Subcutaneous abdominal adipose tissue (tissue), 5 donors: ENCODE results near the gene LMTK2.

Experiments used
- H3K27ac ChIP-seq: one replicate; pipeline ENCODE4 v1.7.0; 2013; ENCODE audit warnings: low read depth, mild to moderate bottlenecking, inconsistent platforms, low read length, moderate library complexity
- H3K27me3 ChIP-seq, 5 donors: one replicate each; pipeline ENCODE4 v1.7.0; 2013; ENCODE audit warnings: low read length in 5 of 5, inconsistent platforms in 1 of 5; ENCODE audit not compliant: control insufficient read depth in 5 of 5, insufficient read depth in 4 of 5
- H3K36me3 ChIP-seq, 5 donors: one replicate each; pipeline ENCODE4 v1.7.0; 2013; ENCODE audit warnings: low read length in 5 of 5; ENCODE audit not compliant: control insufficient read depth in 5 of 5, insufficient read depth in 5 of 5
- H3K4me1 ChIP-seq, 5 donors: one replicate each; pipeline ENCODE4 v1.7.0; 2013; ENCODE audit warnings: low read length in 5 of 5, mild to moderate bottlenecking in 3 of 5, moderate library complexity in 1 of 5; ENCODE audit not compliant: control insufficient read depth in 5 of 5, insufficient read depth in 5 of 5
- H3K4me3 ChIP-seq, 5 donors: one replicate each; pipeline ENCODE4 v1.7.0; 2013; ENCODE audit warnings: low read length in 5 of 5, low read depth in 1 of 5
- H3K9ac ChIP-seq, 5 donors: one replicate each; pipeline ENCODE4 v1.7.0; 2013; ENCODE audit warnings: low read length in 5 of 5, mild to moderate bottlenecking in 4 of 5, moderate library complexity in 3 of 5
- H3K9me3 ChIP-seq, 5 donors: one replicate each; pipeline ENCODE4 v1.7.0; 2013; ENCODE audit warnings: low read length in 5 of 5; ENCODE audit not compliant: control insufficient read depth in 5 of 5
- donor health status: healthy.
- donor health status: healthy.
- donor health status: healthy.
- donor health status: healthy.
- donor health status: healthy.

The LMTK2 gene

DNA sequence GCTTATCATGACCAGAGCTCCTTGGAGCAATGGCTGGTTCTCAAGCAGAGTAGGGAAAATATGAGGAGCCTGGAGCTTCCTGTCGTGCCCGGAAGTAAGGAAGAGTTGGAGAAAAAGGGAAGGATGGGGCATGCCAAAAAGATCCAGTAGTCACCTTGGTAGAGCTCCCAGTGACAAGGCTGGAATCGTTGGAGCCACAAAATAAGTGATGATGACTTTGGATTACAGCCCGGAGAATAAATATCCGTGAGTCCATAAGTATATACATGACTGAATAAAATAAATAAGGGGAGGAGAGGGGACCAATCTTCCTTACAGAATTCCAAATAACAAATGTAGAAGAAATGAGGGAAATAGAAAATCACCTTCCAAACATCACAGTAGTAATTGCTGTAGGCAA lies 29.3 kb downstream of the LMTK2 start:
- H3K27ac ChIP-seq: no peak overlapping the region
- peaks cover 1 to 22% (median 14%) of the 10 kb centered on the region in 5 donors for H3K4me1 ChIP-seq
- no peak overlapping the region for H3K9ac ChIP-seq
- peaks cover 0 to 17% (median 15%) of the 10 kb centered on the region in 5 donors for H3K36me3 ChIP-seq
- H3K4me3 ChIP-seq: no peak overlapping the region
- no peaks in the 10 kb centered on the region for H3K9me3 ChIP-seq
- no peaks in the 10 kb centered on the region for H3K27me3 ChIP-seq

DNA sequence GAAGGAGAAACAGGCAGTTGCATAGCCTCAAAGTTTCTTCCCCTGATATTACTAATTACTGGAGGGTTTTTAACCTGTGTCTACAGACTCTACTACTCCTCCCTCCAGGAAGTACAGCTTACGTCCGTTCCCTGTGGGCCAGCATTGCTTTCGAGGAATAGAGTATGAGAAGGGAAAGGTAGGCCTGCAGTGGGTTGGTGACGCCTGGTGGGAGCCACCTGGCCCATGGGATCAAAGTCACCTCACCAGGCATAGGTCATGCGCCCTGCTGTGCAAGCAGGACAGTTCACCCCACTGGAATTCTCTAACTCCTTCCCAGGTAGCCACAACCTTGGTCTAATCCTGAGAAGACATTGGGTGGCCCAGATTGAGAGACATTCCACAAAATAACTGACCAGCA lies 29.8 kb downstream of the LMTK2 start:
- no peak overlapping the region for H3K9ac ChIP-seq
- H3K27me3 ChIP-seq: no peaks in the 10 kb centered on the region
- H3K4me1 ChIP-seq: peaks cover 1 to 20% (median 12%) of the 10 kb centered on the region in 5 donors
- no peak overlapping the region for H3K27ac ChIP-seq
- H3K36me3 ChIP-seq: peaks cover 0 to 19% (median 16%) of the 10 kb centered on the region in 5 donors
- H3K9me3 ChIP-seq: no peaks in the 10 kb centered on the region
- H3K4me3 ChIP-seq: no peak overlapping the region

- Histone ChIP-seq H3K9me3 (no peaks in the 10 kb centered on the region), H3K9ac (no peak overlapping the region), H3K4me1 (peaks cover 0 to 12% (median 6%) of the 10 kb centered on the region in 5 donors), H3K27me3 (no peaks in the 10 kb centered on the region), H3K36me3 (peaks cover 0 to 23% (median 21%) of the 10 kb centered on the region in 5 donors), H3K27ac (no peak overlapping the region), H3K4me3 (no peak overlapping the region)
Observed at GRCh38 chr7:98137134-98137825, 30.6 kb downstream of the LMTK2 start.

DNA sequence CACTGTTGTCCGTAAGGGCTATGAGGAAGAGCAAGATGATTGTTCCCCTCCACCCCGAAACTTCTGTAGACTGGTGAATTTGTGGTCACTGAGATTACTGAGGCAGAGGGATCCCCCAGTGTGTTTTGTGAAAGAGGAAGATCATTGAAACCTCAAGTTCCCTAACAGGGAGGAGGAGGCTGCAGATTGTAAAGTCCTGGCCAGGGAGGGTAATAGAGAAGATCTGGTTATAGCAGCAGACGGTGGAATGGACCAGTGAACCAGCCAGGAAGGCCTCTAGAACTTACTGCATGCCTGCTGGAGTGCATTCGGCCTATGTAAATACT lies 31.1 kb downstream of the LMTK2 start:
- H3K36me3 ChIP-seq: peaks cover 0 to 27% (median 24%) of the 10 kb centered on the region in 5 donors

GRCh38 chr7:98138672-98139071 lies 32.0 kb downstream of the LMTK2 start:
- H3K27me3 ChIP-seq: no peaks in the 10 kb centered on the region
- no peak overlapping the region for H3K27ac ChIP-seq
- no peak overlapping the region for H3K4me3 ChIP-seq
- no peak overlapping the region for H3K9ac ChIP-seq
- peaks cover 0 to 35% (median 33%) of the 10 kb centered on the region in 5 donors for H3K36me3 ChIP-seq
- H3K4me1 ChIP-seq: peaks cover 0 to 4% (median 3%) of the 10 kb centered on the region in 5 donors
- no peaks in the 10 kb centered on the region for H3K9me3 ChIP-seq

More for the DNA sequence above, 31.1 kb downstream of the LMTK2 start:
- peaks cover 0 to 12% (median 6%) of the 10 kb centered on the region in 5 donors for H3K4me1 ChIP-seq
- H3K9me3 ChIP-seq: no peaks in the 10 kb centered on the region
- H3K27ac ChIP-seq: no peak overlapping the region
- no peak overlapping the region for H3K4me3 ChIP-seq
- H3K9ac ChIP-seq: no peak overlapping the region
- H3K27me3 ChIP-seq: no peaks in the 10 kb centered on the region

- no peak overlapping the region for H3K9ac ChIP-seq
- H3K4me1 ChIP-seq: no peaks in the 10 kb centered on the region
- no peak overlapping the region for H3K4me3 ChIP-seq
- H3K36me3 ChIP-seq: peaks cover 5 to 35% (median 32%) of the 10 kb centered on the region in 5 donors
- H3K27me3 ChIP-seq: no peaks in the 10 kb centered on the region
- no peak overlapping the region for H3K27ac ChIP-seq
- peaks cover 0 to 2% (median 0%) of the 10 kb centered on the region in 5 donors for H3K9me3 ChIP-seq
Observed at GRCh38 chr7:98142658-98143057, 36.0 kb downstream of the LMTK2 start.

DNA sequence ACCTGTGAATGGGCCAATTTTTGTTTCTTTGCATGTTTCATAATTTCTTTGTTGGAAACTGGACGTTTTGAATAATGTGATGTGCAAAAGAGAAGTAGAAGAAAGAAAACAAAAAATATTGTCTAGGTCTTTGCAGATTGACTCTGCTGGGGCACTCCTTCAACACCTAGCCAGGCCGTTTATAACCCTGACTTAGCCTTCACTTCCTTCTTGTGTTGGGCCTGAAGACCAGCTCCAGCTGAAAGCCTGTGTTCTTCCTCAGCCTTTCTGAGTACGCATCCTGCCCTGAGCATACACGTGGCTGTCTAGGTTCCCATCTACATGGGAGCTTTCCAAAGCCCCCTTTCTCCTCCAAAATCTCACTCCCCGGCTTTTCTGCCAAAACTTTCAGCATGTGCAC lies 41.9 kb downstream of the LMTK2 start:
- H3K36me3 ChIP-seq: peaks cover 11 to 32% (median 15%) of the 10 kb centered on the region in 5 donors
- no peak overlapping the region for H3K9ac ChIP-seq

DNA sequence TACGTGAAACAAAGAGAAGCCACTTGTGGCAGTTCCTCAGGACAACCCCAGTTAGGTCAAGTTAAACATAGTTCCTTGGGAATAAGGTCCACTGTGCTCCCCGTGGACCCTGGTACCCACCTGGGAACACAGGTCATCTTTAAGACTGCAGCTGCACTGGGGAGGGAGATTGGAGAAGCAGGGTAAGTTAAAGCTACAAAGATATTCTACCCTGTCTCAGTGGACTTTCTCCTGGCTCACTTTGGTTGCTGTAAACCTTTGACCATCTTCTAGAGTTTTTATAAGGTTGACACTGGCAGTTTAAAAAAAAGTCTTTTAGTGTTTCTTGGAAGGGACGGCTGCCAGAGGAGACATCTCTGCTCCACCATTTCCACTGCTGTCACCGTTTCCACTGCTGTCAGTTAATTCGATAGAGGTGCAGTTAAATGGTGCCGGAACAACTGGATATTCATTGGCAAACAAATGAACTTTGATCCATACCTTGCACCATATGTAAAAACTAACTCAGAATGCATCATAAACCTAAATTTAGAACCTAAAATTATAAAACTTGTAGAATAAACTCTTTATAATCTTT lies 42.5 kb downstream of the LMTK2 start:
- no peaks in the 10 kb centered on the region for H3K27me3 ChIP-seq

More for the DNA sequence above, 41.9 kb downstream of the LMTK2 start:
- Histone ChIP-seq H3K9me3 (peaks cover 0 to 2% (median 0%) of the 10 kb centered on the region in 5 donors), H3K4me3 (no peak overlapping the region), H3K27me3 (no peaks in the 10 kb centered on the region), H3K27ac (no peak overlapping the region), H3K4me1 (no peaks in the 10 kb centered on the region)

GRCh38 chr7:98151884-98152283 lies 45.2 kb downstream of the LMTK2 start:
- Histone ChIP-seq H3K27me3 (no peaks in the 10 kb centered on the region), H3K9ac (no peak overlapping the region), H3K27ac (no peak overlapping the region), H3K36me3 (peaks cover 21 to 52% (median 34%) of the 10 kb centered on the region in 5 donors), H3K4me3 (no peak overlapping the region), H3K9me3 (no peaks in the 10 kb centered on the region), H3K4me1 (no peaks in the 10 kb centered on the region)

More for the DNA sequence above, 42.5 kb downstream of the LMTK2 start:
- no peak overlapping the region for H3K4me3 ChIP-seq
- no peaks in the 10 kb centered on the region for H3K4me1 ChIP-seq
- no peak overlapping the region for H3K9ac ChIP-seq
- H3K36me3 ChIP-seq: peaks cover 11 to 31% (median 15%) of the 10 kb centered on the region in 5 donors
- peaks cover 0 to 2% (median 0%) of the 10 kb centered on the region in 5 donors for H3K9me3 ChIP-seq
- H3K27ac ChIP-seq: no peak overlapping the region

DNA sequence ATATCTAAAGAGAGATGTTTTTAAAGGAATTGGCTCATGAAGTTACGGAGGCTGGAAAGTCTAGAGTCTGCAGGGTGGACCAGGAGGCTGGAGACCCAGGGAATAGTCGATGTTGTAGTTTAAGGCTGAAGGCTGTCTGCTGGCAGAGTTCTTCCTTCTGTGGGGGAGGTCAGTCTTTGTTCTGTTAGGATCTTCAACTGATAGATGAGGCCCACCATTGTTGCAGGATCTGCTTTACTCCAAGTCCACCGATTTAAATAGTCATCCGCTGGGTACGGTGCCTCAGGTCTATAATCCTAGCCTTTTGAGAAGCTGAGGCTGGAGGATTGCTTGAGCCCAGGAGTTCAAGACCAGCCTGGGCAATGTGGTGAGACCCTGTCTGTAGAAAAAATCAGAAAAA lies 50.0 kb downstream of the LMTK2 start:
- Histone ChIP-seq H3K27me3 (no peaks in the 10 kb centered on the region), H3K4me3 (no peak overlapping the region), H3K9me3 (no peaks in the 10 kb centered on the region), H3K36me3 (peaks cover 28 to 53% (median 41%) of the 10 kb centered on the region in 5 donors), H3K27ac (no peak overlapping the region), H3K4me1 (no peaks in the 10 kb centered on the region), H3K9ac (no peak overlapping the region)
